GM21529 (cell line): ENCODE results near the gene P3H2.

Experiments
- ATAC-seq: cut with Tn5 transposase; IDR thresholded peaks from one replicate; pipeline ENCODE4 v1.9.1; 2021; ENCODE audit not compliant: unreplicated experiment

The P3H2 gene

DNA sequence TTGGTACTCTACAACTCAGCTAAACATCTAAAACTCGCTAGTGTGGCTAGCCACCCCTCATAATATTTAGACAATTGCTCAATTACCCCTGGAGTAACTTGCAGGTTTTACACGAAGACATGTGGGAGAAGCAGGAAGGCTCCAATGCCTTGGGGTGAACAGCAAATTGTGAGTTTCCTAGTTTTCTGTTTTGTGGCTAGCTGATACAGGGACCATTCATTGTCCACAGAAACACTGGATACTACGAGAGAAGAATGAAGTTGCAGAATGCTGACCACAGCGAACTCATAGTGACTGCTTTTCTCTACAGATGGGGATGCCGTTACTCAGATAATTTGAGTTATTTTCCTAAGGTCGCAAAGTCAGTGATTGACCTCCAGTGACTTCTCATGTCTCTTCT is 212.9 kb downstream of the P3H2 start:
- no peak for ATAC-seq
